ENCODE data around the gene OR1G1.
"Not testable (repeated sequence)": the region's sequence is repeated elsewhere in the genome, so short reads cannot be mapped to it uniquely, and the experiment has no call there.

Gene OR1G1

GRCh38 chr17:3127451-3127850 lies at the start of gene OR1G1:
Gene OR1G1 (minus strand): TSS chr17:3127551. CDS start chr17:3127551, 0 bp downstream.
- no peak for DNase-seq (ENCODE audit: low spot score)

- no peak for DNase-seq (ENCODE audit: low spot score)
Observed at GRCh38 chr17:3167574-3167973, 40.2 kb upstream of the OR1G1 start.

- DNase-seq (ENCODE audit: low spot score), result no peak
Observed at GRCh38 chr17:3157218-3157617, 29.9 kb upstream of the OR1G1 start.

GRCh38 chr17:3137494-3137893 lies 10.1 kb upstream of the OR1G1 start:
- not testable (repeated sequence) for DNase-seq (ENCODE audit: low spot score)

- no peak for DNase-seq (ENCODE audit: low spot score)
Observed at GRCh38 chr17:3104322-3104721, 23.0 kb downstream of the OR1G1 start, which contains the start of gene OR1D2. Gene OR1D2 (minus strand): TSS chr17:3104422. CDS start chr17:3092996, 11,426 bp downstream.
